Measurements from ENCODE around the gene KCTD15.

Gene KCTD15

DNA sequence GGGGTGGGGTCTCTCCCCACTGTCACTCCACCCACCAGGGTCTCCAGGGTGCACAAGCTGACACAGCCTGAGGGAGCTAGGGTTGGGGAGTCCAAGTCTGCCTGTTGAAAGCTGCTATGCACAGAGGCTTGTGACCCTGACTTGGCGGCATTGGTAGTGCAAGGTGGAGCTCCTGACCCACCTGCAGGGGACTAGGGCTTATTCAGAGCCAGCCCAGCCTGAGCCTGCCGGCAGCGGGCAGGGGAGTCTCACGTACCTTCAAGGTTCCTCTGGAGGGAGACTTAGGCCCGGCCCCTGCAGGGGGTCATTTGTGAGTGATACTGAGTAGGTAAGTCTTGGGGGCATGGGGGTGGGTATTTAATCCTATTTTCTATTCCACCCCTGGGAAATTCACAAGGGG lies 4.7 kb downstream of the KCTD15 start:
- no peak for DNase-seq (ENCODE audit: low read depth)
- no peak overlapping the region for H3K4me3 ChIP-seq (ENCODE audit: control insufficient read depth, low read depth, low read length)
- TF ChIP-seq CTCF (IDR thresholded peaks at IDR 0.05; ENCODE audit: control insufficient read depth, insufficient read depth, low read depth, low read length, missing control alignments), result no peak

GRCh38 chr19:33802001-33802400 lies 5.3 kb downstream of the KCTD15 start:
- no peak for DNase-seq (ENCODE audit: low read depth)
- no peak overlapping the region for H3K4me3 ChIP-seq (ENCODE audit: control insufficient read depth, low read depth, low read length)
- TF ChIP-seq CTCF (IDR thresholded peaks at IDR 0.05; ENCODE audit: control insufficient read depth, insufficient read depth, low read depth, low read length, missing control alignments), result no peak

DNA sequence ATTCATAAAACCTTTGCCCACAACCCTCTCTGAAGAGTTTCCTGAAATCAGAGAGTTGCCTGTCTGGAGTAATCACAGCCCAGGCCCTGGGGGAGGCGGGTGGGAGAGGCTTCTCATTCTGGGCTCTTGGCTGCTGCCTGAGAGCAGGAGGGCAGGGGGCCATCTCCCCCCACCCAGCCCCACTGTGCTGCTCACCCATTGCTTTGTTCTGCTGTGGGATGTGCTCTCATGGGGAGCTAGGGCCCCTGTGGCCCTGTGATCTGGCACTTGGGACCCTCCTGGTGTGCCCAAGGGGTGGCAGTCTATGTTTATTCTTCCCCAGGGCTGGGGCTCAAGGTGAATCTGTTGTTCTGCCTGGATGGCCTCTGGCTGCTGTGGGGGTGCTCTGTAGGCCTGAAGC lies 6.1 kb downstream of the KCTD15 start:
- no peak overlapping the region for H3K4me3 ChIP-seq (ENCODE audit: control insufficient read depth, low read depth, low read length)
- TF ChIP-seq CTCF (IDR thresholded peaks at IDR 0.05; ENCODE audit: control insufficient read depth, insufficient read depth, low read depth, low read length, missing control alignments), result no peak
- no peak for DNase-seq (ENCODE audit: low read depth)

DNA sequence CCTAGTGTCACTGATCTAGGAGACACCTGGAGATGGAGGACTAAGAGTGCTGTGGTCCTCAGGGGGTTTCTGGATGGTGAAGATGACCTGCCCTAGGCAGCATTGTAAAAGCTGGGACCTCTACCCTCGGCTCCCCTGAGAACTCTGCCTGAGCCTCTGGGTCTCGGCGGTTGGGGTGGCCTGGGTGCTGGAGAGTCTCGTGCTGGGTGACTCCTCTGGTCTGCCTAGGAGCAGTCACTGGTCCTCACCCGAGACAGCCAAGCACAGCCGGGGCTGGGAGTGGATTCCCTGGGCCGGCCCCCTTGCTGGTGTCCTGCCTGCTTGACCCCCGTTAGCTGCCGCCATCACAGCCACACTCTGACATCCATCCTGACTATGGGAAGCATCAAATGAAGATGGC lies 6.7 kb downstream of the KCTD15 start:
- no peak overlapping the region for H3K4me3 ChIP-seq (ENCODE audit: control insufficient read depth, low read depth, low read length)
- TF ChIP-seq CTCF (IDR thresholded peaks at IDR 0.05; ENCODE audit: control insufficient read depth, insufficient read depth, low read depth, low read length, missing control alignments), result no peak
- no peak for DNase-seq (ENCODE audit: low read depth)

DNA sequence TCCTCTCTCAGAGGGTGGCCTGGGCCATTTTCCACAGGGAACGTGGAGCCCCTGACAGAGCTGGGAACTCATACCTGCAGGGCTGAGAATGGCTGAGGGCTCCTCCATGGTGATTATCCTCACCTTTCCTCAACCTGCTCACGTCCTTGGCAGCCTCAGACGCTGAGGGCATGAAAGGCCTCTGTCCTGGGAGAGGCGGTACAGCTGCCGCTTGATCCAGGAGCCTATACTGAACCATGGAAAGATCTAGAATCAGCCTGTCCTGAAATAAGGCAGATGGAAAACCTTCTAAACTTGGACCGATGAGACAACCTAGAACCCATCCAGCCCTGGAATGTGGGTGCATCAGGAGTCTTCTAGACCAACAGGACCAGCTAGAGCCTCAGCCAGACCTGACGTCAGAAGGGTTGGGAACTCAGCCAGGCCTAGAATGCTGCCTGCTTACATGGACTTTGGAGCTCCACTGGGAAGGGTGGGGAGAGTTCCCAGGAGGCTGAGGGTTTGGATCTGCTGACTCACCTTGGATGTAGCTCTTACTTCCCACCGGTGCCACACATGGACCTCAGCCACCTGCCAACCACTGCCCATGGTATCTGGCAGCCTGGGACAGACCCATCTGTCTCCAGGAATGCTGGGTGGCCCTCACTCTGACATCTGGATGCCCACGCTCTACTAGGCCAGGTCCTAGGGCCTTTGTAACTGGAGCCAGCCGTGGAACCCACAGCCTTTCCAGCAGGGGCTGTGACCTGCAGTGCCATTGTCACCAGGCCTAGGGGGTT lies 7.5 kb downstream of the KCTD15 start:
- no peak for DNase-seq (ENCODE audit: low read depth)
- TF ChIP-seq CTCF (IDR thresholded peaks at IDR 0.05; ENCODE audit: control insufficient read depth, insufficient read depth, low read depth, low read length, missing control alignments), result no peak

GRCh38 chr19:33805313-33805712 lies 8.6 kb downstream of the KCTD15 start:
- DNase-seq (ENCODE audit: low read depth), result no peak
- no peak for TF ChIP-seq CTCF (IDR thresholded peaks at IDR 0.05; ENCODE audit: control insufficient read depth, insufficient read depth, low read depth, low read length, missing control alignments)
- no peak overlapping the region for H3K4me3 ChIP-seq (ENCODE audit: control insufficient read depth, low read depth, low read length)

More for the DNA sequence above, 7.5 kb downstream of the KCTD15 start:
- no peak overlapping the region for H3K4me3 ChIP-seq (ENCODE audit: control insufficient read depth, low read depth, low read length)
